ENCODE data around the gene TBC1D4. TPM values are rescaled to one million over a fixed set of nuclear protein-coding genes. Genes with fewer than 3 reads are reported as not detected.

The TBC1D4 gene
- total RNA-seq, 4 donors from 2014 or later: 10.5 to 35.0 (median 33.1) TPM

DNA sequence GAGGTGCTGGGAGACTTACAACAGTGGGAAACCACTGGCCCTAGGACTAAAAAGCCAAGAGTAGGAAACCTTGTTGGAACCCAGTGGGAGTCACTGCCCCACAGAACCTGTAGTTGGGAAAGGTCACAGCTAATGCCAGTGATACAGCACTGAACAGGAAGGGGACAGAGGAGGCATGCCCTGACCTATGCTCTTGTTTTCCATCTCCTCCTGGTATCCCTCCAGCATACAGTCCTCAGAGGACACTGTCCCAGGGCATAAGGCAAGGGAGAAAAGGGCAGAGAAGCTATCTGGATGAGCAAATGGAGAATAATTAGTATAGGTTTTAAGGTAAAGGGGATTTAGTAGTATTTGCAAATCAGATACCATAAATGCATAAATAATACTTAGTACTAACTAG is 11.2 kb upstream of the TBC1D4 start:
- Histone ChIP-seq H3K4me3 (no peak overlapping the region), H3K9me3 (no peaks in the 10 kb centered on the region), H3K27ac (no peak overlapping the region), H3K27me3 (no peaks in the 10 kb centered on the region), H3K4me1 (no peaks in the 10 kb centered on the region), H3K36me3 (no peaks in the 10 kb centered on the region)
- TF ChIP-seq, protein P1, sequence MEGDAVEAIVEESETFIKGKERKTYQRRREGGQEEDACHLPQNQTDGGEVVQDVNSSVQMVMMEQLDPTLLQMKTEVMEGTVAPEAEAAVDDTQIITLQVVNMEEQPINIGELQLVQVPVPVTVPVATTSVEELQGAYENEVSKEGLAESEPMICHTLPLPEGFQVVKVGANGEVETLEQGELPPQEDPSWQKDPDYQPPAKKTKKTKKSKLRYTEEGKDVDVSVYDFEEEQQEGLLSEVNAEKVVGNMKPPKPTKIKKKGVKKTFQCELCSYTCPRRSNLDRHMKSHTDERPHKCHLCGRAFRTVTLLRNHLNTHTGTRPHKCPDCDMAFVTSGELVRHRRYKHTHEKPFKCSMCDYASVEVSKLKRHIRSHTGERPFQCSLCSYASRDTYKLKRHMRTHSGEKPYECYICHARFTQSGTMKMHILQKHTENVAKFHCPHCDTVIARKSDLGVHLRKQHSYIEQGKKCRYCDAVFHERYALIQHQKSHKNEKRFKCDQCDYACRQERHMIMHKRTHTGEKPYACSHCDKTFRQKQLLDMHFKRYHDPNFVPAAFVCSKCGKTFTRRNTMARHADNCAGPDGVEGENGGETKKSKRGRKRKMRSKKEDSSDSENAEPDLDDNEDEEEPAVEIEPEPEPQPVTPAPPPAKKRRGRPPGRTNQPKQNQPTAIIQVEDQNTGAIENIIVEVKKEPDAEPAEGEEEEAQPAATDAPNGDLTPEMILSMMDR (IDR thresholded peaks at IDR 0.05): no peak
- TF ChIP-seq POLR2A (IDR thresholded peaks at IDR 0.05): no peak
- no peak for DNase-seq

DNA sequence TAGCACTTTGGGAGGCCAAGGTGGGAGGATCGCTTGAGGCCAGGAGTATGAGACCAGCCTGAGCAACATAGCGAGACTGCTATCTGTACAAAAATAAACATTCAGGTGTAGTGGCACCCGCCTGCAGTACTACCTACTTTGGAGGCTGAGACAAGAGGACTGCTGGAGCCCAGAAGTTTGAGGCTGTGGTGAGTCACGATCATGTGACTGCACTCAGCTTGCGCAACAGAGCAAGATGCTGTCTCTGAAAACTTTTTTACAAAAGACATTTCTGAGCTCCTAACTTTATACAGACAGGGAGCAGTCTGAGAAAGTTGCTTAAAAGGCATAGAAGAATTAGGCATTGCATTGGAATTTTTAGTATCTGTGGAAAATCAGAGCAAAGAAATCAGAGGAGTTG is 10.4 kb upstream of the TBC1D4 start:
- H3K36me3 ChIP-seq: no peaks in the 10 kb centered on the region
- no peak for DNase-seq
- no peaks in the 10 kb centered on the region for H3K9me3 ChIP-seq
- no peaks in the 10 kb centered on the region for H3K27me3 ChIP-seq
- TF ChIP-seq, protein P1 (IDR thresholded peaks at IDR 0.05): no peak
- TF ChIP-seq POLR2A (IDR thresholded peaks at IDR 0.05): no peak
- H3K4me1 ChIP-seq: no peaks in the 10 kb centered on the region
- H3K4me3 ChIP-seq: no peak overlapping the region
- H3K27ac ChIP-seq: no peak overlapping the region

DNA sequence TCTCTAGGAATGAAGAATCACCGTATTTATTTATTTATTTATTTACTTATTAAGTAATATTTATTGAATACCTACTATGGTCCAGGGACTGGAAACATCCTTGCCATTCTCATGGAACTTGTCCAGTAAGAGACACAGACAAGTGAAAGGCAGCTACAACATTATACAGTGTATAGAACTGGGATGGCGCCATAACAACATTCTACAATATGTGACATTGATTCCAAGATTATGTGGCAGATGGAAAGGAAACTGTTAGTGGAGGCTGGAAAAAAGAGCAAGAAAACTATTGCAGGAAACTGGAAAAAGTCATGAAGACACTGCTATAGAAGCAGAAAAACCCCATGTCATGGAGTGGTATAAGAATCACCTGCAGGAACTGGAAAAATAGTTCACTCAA is 9.4 kb upstream of the TBC1D4 start:
- no peak for DNase-seq

DNA sequence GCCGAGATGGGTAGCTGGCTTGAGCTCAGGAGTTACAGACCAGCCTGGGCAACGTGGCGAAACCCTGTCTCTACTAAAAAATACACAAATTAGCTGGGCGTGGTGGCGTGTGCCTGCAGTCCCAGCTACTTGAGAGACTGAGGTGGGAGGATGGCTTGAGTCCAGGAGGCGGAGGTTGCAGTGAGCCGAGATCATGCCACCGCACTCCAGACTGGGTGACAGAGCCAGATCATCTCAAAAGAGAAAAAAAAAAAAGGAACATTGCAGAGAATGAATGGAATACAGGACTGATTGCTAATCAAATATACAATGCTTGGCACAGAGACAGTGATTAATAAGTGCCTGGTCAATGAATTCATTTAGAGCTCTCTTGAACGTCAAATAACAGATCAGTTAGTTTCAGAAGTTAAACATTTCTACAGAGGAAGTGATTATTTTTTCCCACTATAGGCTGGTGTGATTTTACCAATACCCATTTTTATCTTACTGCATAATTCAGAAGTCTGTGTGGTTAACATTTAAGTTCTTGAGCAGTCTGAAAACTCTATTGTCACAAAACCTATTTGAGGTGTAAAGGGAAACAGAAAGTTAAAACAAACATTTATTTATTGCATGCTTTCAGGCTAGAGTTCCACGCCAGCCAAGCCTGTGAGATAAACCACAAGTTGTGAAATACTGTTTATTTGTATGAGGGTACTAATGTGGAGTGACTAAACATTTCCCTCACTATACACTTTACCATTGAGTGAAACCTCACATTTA is 7.7 kb upstream of the TBC1D4 start:
- peak overlapping the region in 1 of 4 donors; percentile 25 for H3K4me3 ChIP-seq
- no peaks in the 10 kb centered on the region for H3K36me3 ChIP-seq
- H3K27me3 ChIP-seq: no peaks in the 10 kb centered on the region
- DNase-seq: no peak
- no peaks in the 10 kb centered on the region for H3K9me3 ChIP-seq
- no peak overlapping the region for H3K27ac ChIP-seq
- no peaks in the 10 kb centered on the region for H3K4me1 ChIP-seq
- no peak for TF ChIP-seq POLR2A (IDR thresholded peaks at IDR 0.05)
- TF ChIP-seq, protein P1 (IDR thresholded peaks at IDR 0.05): no peak

More for the DNA sequence above, 9.4 kb upstream of the TBC1D4 start:
- Histone ChIP-seq H3K4me1 (no peaks in the 10 kb centered on the region), H3K27ac (no peak overlapping the region), H3K4me3 (no peak overlapping the region), H3K9me3 (no peaks in the 10 kb centered on the region), H3K36me3 (no peaks in the 10 kb centered on the region), H3K27me3 (no peaks in the 10 kb centered on the region)
- no peak for TF ChIP-seq POLR2A (IDR thresholded peaks at IDR 0.05)
- TF ChIP-seq, protein P1 (IDR thresholded peaks at IDR 0.05): no peak

DNA sequence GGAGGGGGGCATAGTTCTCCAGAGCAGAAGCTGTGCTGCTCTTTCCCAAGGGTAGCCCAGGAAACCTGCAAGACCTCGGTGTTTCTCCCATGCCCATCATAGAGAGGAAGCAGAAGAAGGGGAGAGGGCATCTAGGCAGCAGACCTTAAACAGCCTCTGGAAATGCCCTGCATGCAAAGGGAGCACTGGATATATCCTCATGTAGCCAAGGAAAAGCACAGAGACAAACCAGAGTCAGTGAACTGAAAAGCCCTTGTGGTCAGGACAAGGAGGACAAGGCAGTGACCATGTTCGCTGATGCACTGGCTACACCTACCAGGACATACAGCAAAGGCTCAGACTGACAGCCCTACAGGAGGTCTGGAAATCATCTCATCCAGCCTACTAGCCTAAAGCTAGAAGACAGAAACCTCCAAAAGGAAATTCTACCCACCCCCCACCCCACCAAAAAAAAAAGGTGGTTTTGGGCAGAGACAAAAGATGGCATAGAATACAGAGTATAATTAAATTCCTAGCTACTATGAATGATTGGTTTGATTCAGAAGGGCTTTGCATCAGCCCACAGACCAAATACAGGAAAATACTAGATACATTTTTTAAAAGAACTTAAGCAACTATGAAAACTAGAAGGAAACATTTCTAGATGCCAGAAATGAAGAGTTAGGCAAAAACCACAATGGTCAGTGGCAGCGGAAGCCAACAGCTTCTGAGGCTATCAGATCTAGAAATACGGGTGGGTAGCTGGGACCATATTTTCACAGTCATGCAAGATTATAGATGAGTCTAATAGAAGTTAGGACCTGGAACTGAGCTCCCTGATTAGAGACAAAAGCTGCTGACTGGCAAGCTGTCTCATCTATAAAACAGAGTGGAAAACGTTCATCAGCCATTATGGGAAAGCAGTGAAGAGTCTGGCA is 4.4 kb upstream of the TBC1D4 start:
- Histone ChIP-seq H3K27ac (no peak overlapping the region), H3K9me3 (no peaks in the 10 kb centered on the region), H3K4me3 (no peak overlapping the region), H3K4me1 (peaks cover 0 to 3% (median 0%) of the 10 kb centered on the region in 4 donors), H3K36me3 (no peaks in the 10 kb centered on the region), H3K27me3 (no peaks in the 10 kb centered on the region)
- no peak for DNase-seq
- TF ChIP-seq POLR2A (IDR thresholded peaks at IDR 0.05): no peak
